ENCODE data around the gene A4GALT.

- TF ChIP-seq MZF1 (CRISPR knock-in tag; IDR thresholded peaks at IDR 0.05; ENCODE audit: borderline replicate concordance) = no peak
- TF ChIP-seq SP1 (IDR thresholded peaks at IDR 0.05) = no peak
- TF ChIP-seq SP1 (CRISPR knock-in tag; IDR thresholded peaks at IDR 0.05) = no peak
- no peak for TF ChIP-seq SRF (IDR thresholded peaks at IDR 0.05; ENCODE audit: low read depth, low read length)
- TF ChIP-seq CTCF (CRISPR knock-in tag; IDR thresholded peaks at IDR 0.05) = no peak
- TF ChIP-seq ZSCAN5A (CRISPR knock-in tag; IDR thresholded peaks at IDR 0.05; ENCODE audit: borderline replicate concordance) = no peak
- no peak for TF ChIP-seq ZNF503 (CRISPR knock-in tag; IDR thresholded peaks at IDR 0.05)
- TF ChIP-seq CAMTA2 (CRISPR knock-in tag; IDR thresholded peaks at IDR 0.05; ENCODE audit: borderline replicate concordance) = no peak
- no peak for TF ChIP-seq MYPOP (CRISPR knock-in tag; IDR thresholded peaks at IDR 0.05)
- TF ChIP-seq ZNF549 (CRISPR knock-in tag; IDR thresholded peaks at IDR 0.05) = no peak
These were observed 46.2 kb upstream of the A4GALT start for GRCh38 chr22:42766860-42767259.

Measured in HepG2 (cell line).